ENCODE data around the gene CHAF1A.

DNA sequence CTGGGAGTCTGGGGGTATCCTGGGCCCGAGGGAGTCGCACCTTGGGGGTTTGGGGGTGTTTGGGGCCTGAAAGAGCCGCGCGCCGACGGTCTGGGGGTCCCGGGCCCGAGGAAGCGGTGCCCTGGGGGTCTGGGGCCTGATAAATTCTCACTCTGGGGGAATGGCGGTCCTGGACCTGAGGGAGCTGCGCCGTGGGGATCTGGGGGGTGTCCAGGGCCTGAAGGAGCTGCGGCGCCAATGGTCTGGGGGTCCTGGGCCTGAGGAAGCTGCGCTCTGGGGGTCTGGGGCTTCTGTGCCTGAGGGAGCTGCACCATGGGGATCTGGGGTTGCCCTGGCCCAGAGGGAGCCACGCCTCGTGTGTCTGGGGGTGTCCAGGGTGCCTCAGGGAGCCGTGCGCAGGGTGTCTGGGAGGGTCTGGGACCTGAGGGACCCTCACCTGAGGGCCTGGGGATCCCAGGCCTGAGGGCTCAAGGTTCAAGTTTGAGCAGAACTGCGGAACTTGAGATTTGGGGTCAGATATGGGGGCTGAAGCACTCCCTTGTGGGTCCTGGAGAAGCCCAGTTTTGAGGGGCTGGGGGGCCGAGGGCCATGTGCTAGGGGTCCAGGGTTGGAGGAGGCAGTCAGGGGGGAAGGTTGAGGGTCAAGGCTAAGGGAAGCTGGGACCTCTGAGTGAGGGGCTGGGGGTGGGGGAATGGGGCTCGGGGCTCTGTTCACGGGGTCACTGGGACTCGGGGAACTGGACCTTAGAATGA is 70.7 kb downstream of the CHAF1A start:
- TF ChIP-seq, protein P1, sequence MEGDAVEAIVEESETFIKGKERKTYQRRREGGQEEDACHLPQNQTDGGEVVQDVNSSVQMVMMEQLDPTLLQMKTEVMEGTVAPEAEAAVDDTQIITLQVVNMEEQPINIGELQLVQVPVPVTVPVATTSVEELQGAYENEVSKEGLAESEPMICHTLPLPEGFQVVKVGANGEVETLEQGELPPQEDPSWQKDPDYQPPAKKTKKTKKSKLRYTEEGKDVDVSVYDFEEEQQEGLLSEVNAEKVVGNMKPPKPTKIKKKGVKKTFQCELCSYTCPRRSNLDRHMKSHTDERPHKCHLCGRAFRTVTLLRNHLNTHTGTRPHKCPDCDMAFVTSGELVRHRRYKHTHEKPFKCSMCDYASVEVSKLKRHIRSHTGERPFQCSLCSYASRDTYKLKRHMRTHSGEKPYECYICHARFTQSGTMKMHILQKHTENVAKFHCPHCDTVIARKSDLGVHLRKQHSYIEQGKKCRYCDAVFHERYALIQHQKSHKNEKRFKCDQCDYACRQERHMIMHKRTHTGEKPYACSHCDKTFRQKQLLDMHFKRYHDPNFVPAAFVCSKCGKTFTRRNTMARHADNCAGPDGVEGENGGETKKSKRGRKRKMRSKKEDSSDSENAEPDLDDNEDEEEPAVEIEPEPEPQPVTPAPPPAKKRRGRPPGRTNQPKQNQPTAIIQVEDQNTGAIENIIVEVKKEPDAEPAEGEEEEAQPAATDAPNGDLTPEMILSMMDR (IDR thresholded peaks at IDR 0.05; ENCODE audit: low read depth, low read length, poor library complexity, severe bottlenecking): no peak
- no peak for TF ChIP-seq EZH2phosphoT487 (IDR thresholded peaks at IDR 0.05; ENCODE audit: borderline replicate concordance, low read length)
